Thoracic aorta (tissue), 2 donors: ENCODE measurements around the gene DCP1B. TPM values are rescaled to one million over a fixed set of nuclear protein-coding genes. Genes with fewer than 3 reads are reported as not detected.
A peak's percentile ranks its signal among the peaks of the same experiment; 100 is the strongest.
"Not testable (repeated sequence)": the region's sequence is repeated elsewhere in the genome, so short reads cannot be mapped to it uniquely, and the experiment has no call there.

Experiments used
- ATAC-seq: fragments of 150-250 bp; one replicate; pipeline ENCODE4 v1.8.0; 2017; ENCODE audit warnings: low read depth; ENCODE audit not compliant: insufficient number of reproducible peaks, low FRiP score
- DNase-seq: peaks from one replicate; pipeline ENCODE4 v3.0.0-alpha.2; 2020; ENCODE audit warnings: low spot score
- H3K27ac ChIP-seq, 2 donors: fragments of 200-600 bp; sonication (generic); 1 replicate in 1 of 2; 2 replicates in 1 of 2; pipeline ENCODE4 v1.5.1; 2016; ENCODE audit warnings: mild to moderate bottlenecking in 2 of 2, moderate library complexity in 2 of 2
- H3K27me3 ChIP-seq: fragments of 200-600 bp; sonication (generic); replicated peaks from 2 replicates; pipeline ENCODE4 v1.6.0; 2016; ENCODE audit warnings: mild to moderate bottlenecking; ENCODE audit not compliant: insufficient read depth
- H3K36me3 ChIP-seq: fragments of 200-600 bp; sonication (generic); one replicate; pipeline ENCODE4 v1.5.1; 2016
- H3K4me1 ChIP-seq, 2 donors: fragments of 200-600 bp; sonication (generic); 1 replicate in 1 of 2; 2 replicates in 1 of 2; pipeline versions ENCODE4 v1.5.1 to v1.6.0; 2016; ENCODE audit warnings: low read depth in 2 of 2, mild to moderate bottlenecking in 1 of 2; ENCODE audit not compliant: control insufficient read depth in 1 of 2
- H3K4me3 ChIP-seq: fragments of 200-600 bp; sonication (generic); 2 replicates; pipeline ENCODE4 v1.5.1; 2016; ENCODE audit warnings: mild to moderate bottlenecking
- H3K9me3 ChIP-seq: fragments of 200-600 bp; sonication (generic); 2 replicates; pipeline ENCODE4 v1.5.1; 2016
- total RNA-seq, 2 donors: library from RNA; depleted of rRNA; stranded (reverse); fragments of >200 nt; gene quantifications; one replicate each; pipeline versions ENCODE4 v1.1.0 to v1.2.3, GENCODE V29; 2016
- TF ChIP-seq, protein P1 (sequence below): fragments of 200-600 bp; sonication (generic); IDR thresholded peaks from one replicate; pipeline ENCODE4 v1.5.1; 2019; ENCODE audit warnings: antibody characterized with exemption

The DCP1B gene
- total RNA-seq, 2 donors from 2014 or later: 16.6 to 19.5 TPM

- H3K4me1 ChIP-seq: no peaks in the 10 kb centered on the region
- TF ChIP-seq, protein P1, sequence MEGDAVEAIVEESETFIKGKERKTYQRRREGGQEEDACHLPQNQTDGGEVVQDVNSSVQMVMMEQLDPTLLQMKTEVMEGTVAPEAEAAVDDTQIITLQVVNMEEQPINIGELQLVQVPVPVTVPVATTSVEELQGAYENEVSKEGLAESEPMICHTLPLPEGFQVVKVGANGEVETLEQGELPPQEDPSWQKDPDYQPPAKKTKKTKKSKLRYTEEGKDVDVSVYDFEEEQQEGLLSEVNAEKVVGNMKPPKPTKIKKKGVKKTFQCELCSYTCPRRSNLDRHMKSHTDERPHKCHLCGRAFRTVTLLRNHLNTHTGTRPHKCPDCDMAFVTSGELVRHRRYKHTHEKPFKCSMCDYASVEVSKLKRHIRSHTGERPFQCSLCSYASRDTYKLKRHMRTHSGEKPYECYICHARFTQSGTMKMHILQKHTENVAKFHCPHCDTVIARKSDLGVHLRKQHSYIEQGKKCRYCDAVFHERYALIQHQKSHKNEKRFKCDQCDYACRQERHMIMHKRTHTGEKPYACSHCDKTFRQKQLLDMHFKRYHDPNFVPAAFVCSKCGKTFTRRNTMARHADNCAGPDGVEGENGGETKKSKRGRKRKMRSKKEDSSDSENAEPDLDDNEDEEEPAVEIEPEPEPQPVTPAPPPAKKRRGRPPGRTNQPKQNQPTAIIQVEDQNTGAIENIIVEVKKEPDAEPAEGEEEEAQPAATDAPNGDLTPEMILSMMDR: no peak
- no peak for DNase-seq
- no peaks in the 10 kb centered on the region for H3K9me3 ChIP-seq
- no peak for ATAC-seq
- H3K36me3 ChIP-seq: peaks cover 19% of the 10 kb centered on the region
- no peaks in the 10 kb centered on the region for H3K27me3 ChIP-seq
- no peak overlapping the region for H3K27ac ChIP-seq
- H3K4me3 ChIP-seq: no peak overlapping the region
These were observed 57.2 kb downstream of the DCP1B start for GRCh38 chr12:1947081-1947480.

DNA sequence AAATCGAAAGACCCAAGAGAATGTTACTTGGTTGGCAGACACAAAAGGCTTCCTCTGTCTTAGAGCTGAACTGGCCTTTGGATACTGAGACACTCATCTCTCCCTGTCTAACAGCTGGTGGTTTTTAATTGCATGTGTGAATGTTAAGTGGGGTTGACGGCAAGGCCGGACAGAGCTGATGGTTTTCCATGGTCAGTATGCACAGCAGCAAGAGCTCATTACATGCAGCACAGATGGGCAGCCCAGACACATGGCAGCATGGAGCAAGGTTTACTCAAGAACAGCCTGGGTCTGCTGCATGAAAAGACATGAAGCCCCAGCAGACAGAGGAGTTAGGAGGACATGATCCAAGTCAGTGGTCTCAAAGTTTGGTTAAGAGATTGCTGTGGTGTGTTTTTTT is 58.0 kb downstream of the DCP1B start:
- no peak for ATAC-seq
- peaks cover 18% of the 10 kb centered on the region for H3K36me3 ChIP-seq

GRCh38 chr12:1945502-1945901 is 58.8 kb downstream of the DCP1B start:
- not testable (repeated sequence) for H3K4me3 ChIP-seq, H3K27ac ChIP-seq, DNase-seq, ATAC-seq, H3K27me3 ChIP-seq, H3K4me1 ChIP-seq, H3K9me3 ChIP-seq
- H3K36me3 ChIP-seq: peaks cover 22% of the 10 kb centered on the region

More for the DNA sequence above, 58.0 kb downstream of the DCP1B start:
- TF ChIP-seq, protein P1: no peak
- H3K4me3 ChIP-seq: no peak overlapping the region
- H3K27me3 ChIP-seq: no peaks in the 10 kb centered on the region
- H3K4me1 ChIP-seq: no peaks in the 10 kb centered on the region
- no peak overlapping the region for H3K27ac ChIP-seq
- DNase-seq: no peak
- no peaks in the 10 kb centered on the region for H3K9me3 ChIP-seq

- peak; percentile 20 for ATAC-seq
- H3K9me3 ChIP-seq: no peaks in the 10 kb centered on the region
- peaks cover 7% of the 10 kb centered on the region for H3K36me3 ChIP-seq
- peak overlapping the region; percentile 23 to 46 for H3K27ac ChIP-seq
- no peak for DNase-seq
- no peaks in the 10 kb centered on the region for H3K27me3 ChIP-seq
- peaks cover 9 to 43% of the 10 kb centered on the region in 2 donors for H3K4me1 ChIP-seq
- peak overlapping the region; percentile 43 for H3K4me3 ChIP-seq
- TF ChIP-seq, protein P1: peak; percentile 97
These were observed 64.3 kb downstream of the DCP1B start for GRCh38 chr12:1939801-1940607.

- H3K4me3 ChIP-seq: no peak overlapping the region
- ATAC-seq: no peak
- TF ChIP-seq, protein P1: no peak
- H3K27me3 ChIP-seq: no peaks in the 10 kb centered on the region
- peak overlapping the region in 1 of 2 donors; percentile 46 for H3K27ac ChIP-seq
- peaks cover 9 to 48% of the 10 kb centered on the region in 2 donors for H3K4me1 ChIP-seq
- H3K36me3 ChIP-seq: peaks cover 7% of the 10 kb centered on the region
- H3K9me3 ChIP-seq: no peaks in the 10 kb centered on the region
- no peak for DNase-seq
These were observed 64.9 kb downstream of the DCP1B start for GRCh38 chr12:1939331-1939730.
